Right kidney (tissue), 1 donor: ENCODE results near the gene SUSD4.

ENCODE experiments used
- DNase-seq: peaks from one replicate; pipeline ENCODE4 v3.0.0-alpha.2; 2016

SUSD4 gene

DNA sequence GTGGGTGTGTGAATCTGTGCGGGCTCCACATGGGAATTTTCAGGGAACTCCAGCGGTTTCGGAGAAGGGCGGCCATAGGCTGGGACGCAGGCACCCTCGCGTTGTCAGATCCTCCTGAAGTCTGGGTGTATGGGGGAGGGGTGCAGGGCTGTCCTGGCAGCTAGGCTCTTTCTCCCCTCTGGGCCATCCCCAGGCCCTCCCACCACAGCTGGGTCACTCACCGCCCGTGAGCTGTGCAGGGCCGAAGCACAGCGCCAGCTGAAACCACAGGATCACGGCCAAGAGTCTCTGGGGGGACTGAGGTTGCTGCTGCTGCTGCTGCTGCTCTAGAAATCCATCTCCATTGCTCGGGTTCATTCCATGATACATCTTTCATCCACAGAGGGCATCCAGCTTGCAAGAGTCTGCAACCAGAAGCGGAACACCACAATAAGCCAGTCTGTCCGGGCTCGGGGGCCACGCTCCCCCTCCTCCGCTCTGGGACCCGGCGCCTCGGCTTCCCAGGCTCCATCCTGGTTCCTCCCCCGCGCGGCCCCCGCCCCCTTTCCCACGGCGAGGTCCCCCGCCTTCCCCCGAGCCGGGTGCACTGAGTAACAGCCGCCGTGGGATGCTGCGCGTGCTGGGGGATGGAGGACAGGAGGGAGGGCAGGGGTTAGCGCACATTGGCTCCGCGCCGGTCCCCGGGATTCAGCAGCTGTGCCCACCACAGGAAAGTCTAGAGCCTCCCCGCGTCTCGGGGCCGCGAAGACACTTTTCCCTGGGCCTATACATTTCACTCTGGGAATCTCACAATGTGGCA is 720 bp downstream of the SUSD4 start:
- peak; percentile 64 for DNase-seq

DNA sequence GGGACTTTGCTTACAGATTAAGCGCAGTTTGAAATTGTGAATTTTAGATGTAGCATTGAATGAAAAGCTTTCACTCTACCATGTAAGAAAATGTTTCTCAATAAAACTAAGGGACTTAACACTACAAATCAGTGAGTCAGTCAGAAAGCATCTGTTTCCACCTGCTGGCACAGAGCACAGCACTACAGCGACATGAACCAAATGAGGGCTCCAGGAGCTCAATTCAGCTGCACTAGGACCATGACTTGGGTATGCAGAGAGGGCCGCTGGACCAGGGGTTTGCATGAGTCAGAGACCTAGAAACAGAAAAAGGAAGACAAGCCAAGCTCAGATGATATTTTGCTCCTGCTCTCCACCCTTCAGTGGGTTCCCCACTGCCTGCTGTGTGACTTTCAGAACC is 5.2 kb downstream of the SUSD4 start:
- no peak for DNase-seq

DNA sequence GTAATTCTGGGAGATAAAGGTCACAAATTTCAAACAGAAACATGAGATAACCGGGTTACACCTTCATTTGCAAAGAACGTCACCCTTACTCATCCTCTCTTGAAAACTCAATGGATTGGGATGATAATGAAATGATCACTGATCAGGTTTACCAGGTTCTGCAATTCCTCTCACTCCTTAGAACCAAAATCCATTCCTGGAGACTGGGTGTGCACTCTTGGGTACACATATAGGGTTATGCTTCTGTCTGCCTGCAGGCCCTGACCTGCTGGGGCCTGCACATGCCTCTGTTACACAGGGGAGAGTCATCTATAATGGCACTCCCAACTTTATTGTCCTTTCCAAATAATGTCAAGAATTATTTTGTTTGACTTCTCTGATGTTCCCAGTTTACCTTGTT is 8.3 kb downstream of the SUSD4 start:
- DNase-seq: no peak

DNA sequence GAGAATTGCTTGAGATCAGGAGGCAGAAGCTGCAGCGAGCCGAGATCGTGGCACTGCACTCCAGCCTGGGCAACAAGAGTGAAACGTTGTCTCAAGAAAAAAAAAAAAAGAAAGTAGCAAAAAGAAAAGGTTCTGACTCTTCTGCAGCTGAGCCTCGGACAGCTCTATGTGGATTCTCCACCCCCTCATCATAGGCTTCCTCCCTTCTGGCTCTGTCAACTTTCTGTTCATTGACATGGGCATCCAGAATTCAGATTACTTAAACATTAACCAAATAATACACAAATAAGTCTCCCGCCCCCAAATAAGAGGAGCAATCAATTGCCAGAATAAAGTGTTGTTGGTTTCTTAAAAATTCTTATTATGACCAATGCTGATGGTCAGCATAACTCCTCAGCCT is 10.0 kb downstream of the SUSD4 start:
- no peak for DNase-seq

DNA sequence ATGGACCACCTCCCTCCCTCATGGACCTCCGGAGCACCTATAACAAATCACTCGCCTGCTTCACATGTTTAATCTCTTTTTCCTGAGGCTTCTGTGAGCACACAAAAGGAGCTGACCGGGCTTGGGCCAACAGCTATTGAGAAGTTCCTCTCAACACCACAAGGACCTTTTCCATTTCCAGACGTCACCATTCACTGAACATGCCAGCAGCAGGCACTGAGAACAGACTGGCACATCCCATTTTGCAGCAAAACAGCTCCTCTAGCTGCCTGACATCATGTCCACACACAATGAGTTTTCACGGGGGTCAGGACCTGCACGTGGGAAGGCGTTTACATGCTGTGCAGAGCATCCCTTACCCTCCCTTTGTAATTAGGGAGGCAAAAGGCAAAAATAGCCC is 11.0 kb downstream of the SUSD4 start:
- no peak for DNase-seq

DNA sequence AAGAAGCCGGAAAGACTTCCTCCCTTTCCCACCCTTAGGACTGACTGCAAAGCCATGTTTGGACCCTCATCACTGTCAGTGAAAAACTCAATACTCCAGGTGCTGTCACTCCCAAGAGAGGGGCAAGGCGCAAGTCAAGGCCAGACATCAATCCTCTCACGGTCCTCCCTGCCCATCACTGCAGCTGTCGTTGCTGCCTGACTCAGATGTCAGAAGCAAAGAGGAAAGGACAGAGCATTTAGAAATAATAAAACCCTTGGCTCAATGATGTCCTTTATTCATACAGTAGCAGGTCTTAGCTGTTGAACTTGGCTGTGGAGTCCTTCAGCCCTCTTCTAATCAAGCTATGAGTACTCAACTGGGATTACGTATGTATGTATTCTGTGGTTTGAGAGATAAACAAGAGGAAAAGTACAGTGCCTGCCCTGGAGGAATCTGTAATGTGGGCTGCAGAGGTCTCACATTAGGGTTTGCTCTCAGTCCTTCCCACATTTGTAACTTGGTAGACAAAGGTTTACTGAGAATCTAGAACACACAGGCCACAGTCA is 13.5 kb downstream of the SUSD4 start:
- no peak for DNase-seq

DNA sequence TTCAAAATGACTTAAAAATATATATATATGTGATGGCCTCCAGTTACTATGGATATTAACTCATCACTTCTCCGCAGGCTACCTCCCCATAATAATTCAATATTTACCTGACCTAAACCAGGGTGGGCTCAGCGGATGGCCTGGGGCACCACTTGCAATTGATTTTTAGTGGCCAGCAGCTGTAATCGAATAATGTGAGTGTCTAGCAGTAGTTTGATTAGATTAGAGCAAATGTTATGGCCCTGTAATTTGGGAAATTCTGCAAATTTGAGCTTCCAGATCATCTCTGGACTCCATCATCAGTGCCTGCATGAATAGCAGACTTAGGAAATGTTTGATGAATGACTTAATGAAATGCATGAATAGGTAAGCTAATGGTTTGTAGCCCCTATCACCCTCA is 14.7 kb downstream of the SUSD4 start:
- no peak for DNase-seq

DNA sequence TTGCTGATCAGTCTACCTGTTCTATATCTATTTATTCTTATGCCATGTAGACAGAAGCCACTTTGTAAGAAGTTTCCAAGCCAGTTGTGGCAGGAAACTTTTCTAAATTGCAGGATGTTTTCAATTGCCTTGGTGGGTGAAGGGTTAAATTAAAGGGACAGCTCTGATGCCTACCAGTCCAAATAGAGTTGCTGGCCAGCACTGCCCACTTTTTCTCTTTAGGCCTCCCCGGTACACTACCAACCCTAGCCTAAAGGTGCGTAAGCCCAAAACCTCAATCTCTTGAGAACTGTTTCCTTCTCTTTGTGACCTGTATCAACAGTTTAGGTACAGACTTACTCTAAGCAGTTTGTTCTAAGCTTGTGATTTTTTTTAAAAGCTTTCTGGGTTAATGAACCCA is 15.5 kb downstream of the SUSD4 start:
- no peak for DNase-seq

DNA sequence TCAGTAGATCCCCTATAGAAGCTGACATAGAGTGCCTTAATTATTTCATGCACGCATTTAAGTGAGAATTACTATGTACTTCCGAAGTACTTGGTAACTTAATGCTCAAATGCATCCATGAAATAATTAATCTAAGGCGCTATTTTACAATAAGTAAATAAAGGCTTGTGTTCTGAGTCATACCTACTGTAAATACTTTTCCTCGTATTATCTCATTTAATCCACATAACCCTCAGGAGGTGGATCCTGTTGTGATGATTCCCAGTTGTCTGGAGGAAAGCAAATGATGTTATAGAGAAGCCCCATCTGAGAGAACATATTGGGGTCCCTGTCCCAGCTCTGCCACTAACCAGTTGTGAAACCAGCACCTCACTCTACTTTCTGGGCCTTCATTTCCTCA is 16.4 kb downstream of the SUSD4 start:
- no peak for DNase-seq

DNA sequence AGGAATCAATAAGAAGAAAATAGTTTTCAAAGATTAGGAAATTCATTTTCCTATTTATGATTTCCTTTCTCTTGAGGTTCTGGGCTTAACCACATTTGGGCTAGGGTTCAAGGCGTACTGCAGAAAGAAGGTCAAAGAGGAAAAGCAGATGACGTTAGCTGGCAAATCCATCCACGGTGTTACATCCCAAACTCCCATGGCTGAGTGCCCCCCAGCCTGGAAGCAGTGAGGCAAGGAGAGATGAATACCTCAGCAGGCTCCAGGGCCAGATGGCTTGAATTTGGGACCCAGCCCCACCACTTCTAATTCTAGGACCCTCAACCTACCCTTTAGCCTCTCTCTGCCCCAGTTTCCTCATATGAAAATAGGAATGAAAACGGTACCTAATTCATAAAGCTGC is 17.7 kb downstream of the SUSD4 start:
- DNase-seq: no peak

DNA sequence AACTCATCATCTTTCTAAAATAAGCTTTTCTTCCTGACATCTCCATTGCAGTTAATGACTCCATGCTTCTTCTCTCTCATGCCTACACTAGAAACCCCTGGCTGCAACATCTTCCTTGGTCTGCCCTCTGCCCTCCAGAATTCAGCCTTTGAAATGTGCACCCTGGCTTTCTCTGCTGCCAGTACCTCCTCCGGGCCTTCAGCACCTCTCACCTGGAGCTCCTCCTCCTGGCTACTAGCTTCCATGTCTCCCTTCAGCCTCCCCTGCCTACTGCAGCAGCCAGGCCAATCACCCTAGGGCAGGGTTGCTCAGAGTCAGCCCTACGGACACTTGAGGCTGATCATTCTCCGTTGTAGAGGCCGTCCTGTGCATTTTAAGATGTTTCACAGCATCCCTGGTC is 18.3 kb downstream of the SUSD4 start:
- no peak for DNase-seq

DNA sequence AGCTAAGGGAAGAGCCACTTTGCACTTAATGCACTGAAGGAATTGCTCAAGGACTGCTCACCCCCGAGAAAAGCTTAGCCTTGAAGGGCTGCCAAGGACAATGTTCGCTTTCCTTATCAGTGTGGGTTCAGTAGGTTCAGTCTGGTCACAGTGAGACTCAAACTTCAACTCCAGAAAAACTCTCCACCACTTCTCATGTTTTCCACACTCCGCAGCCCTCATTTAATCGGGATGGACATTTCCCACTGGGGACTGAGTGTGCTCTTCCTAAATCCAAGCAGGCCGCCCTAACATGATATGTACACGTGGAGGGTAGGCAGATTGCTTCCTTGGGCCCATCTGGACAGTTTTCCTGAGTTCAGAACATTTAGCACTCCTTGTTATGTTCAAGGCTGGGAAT is 19.5 kb downstream of the SUSD4 start:
- DNase-seq: no peak

DNA sequence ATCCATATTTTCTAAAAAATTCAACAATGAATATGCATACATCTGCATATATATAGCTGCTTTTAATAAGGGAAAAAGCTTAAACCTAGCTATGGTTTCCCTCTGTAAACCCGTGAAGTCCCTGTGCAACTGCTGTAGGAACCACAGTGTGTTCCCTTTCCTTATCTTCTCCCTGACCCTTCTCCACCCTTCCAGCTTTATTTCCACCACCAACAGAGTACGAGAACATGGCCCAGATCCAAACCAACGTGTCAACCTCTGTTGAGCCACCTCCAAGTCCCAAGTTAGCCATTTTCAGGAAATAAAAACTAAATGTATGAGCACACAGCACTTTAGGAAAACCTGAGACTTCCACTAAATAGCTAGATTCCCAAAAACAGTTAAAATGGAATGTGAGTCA is 20.3 kb downstream of the SUSD4 start:
- no peak for DNase-seq

DNA sequence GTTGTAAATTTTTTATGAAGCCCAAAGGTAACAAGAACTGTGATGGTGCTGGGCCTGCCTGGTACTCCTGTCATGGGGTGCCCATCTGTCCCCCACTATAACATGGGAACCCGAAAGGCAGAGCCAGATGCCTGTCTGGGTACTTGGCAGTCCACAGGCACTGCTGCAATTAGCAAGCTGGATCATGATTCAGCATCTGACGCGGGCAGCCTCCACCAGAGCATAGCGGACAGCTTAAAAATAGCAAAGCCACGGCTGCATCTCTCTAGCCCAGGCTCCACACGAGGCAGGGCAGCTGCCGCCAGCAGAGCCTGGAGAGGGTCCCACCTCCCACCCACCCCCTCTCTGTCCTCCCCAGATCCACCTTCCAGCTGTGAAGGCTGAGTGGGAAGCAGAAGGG is 22.9 kb downstream of the SUSD4 start:
- DNase-seq: no peak

DNA sequence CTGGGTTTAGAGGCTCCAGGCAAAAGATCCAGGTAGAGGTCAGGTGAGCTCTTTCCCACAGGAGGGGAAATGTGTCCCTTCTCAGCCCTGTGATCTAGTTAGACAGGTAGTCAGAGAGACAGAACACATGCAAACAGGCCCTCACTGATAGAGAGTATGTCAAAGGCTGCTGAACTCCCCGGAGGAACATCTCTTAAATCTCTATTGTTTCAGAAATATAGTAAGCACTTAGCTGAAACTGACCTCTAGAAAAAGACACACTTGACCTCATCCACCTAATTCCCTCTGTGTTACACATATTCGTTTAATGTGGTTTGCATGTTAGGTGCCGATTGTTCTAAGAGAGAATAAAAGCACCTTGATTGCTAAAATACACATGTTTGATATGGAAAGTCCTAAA is 23.3 kb downstream of the SUSD4 start:
- no peak for DNase-seq

DNA sequence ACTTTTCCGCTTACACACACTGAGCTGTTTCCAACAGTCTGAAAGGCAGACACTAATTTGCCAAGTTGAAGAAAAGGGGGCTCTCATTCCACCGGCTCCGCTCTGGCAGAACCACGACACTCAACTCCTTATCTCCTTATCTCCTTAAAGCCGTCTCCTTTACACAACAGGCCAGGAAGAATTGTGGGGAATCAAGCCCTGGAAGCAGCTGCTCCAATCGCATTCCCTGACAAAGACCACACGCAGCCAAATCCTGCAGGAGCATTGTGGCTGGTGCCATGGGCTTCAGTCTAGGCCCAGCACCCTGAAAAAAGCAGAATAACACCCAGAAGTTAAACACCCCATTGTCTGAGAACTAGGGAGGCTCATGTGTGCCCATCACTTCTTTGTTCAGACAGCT is 24.1 kb downstream of the SUSD4 start:
- DNase-seq: no peak

DNA sequence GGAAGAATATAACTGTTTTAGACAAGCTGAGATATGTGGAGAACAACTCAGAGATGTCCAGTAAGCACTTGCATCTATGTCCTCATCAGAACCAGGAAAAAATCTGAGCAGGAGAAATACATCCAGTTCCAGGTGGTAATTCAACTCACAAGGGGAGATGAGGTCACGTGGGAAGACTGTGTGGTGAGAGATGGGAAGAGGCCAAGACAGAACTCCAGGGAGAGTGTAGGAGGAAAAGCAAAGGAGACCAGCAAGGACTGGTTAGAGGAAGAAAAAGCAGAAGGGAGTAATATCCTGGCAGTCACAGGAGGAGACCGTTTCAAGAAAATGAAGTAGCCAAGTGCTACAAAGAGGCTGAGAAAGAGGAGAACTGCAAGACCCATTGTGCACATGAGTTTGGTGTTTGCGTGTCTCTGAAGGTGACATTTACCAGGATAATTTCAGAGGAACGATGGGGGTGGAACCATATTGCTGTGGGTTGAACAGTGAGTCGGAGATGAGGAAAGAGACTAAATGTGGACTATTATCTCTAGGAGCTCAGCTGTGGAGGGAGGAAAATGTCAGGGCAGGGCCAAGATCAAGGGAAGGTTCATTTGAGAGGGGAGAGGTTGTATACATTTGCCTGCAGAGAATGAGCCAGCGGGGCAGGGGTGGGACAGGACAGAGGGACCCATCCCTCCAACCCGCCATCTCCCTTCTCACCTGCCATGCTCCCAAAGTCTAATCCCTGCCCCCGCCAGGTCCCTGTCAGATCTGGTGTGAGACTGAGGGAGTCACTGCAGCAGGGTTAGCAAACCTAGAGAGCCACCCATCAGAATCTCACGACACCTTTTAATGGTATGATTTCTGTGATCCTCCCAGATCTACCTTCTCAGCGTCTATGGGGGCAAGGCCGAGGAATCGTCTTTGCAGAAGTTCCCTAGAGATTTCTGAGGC is 24.9 kb downstream of the SUSD4 start:
- DNase-seq: no peak

DNA sequence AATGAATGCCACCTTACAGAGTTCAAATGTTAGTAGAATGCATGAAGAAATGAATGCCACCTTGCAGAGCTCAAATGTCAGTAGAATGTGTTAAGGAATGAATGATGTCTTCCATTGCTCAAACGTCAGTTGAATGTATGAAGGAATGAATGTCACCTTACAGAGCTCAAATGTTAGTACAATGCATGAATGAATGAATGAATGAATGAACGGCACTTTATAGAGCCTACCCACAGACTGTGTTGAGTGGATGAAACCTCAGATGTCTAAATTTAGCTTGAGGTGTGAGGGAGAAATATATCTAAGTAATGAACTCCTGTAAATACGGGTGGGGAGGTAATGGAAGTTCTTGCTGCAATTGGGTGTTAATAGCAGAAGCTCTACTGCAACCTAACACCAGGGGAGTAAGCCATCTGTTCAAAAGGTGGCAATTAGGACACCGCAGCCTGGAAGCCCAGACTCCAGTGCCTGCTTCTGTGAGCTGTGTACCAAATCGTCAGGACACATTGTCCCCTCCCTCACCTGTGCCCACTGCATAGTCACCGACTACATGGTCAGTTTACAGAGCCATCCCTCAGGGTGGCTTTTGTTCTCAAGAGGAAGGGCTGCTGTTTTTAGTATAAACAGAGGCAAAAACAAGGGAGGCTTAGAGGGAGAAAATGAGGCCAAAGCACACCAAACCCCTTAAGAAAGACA is 26.7 kb downstream of the SUSD4 start:
- DNase-seq: no peak

DNA sequence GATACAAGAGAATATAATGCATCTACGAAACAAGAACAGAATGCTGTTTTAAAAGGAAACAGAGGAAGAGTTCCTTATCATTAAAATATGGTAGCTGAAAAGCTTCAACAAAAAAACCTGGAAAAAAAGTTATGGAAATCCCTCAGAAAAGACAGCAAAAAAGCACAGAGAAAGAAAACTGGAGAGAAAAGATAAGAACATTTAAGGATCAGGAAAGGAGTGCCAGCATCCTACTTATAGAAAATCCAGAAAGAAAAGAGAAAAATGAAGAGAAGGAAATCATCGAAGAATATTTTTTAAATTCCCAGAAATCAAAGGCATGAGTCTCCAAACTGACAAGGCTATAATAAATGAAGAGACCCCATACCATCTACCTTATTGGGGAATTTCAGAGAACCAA is 29.8 kb downstream of the SUSD4 start:
- DNase-seq: no peak

DNA sequence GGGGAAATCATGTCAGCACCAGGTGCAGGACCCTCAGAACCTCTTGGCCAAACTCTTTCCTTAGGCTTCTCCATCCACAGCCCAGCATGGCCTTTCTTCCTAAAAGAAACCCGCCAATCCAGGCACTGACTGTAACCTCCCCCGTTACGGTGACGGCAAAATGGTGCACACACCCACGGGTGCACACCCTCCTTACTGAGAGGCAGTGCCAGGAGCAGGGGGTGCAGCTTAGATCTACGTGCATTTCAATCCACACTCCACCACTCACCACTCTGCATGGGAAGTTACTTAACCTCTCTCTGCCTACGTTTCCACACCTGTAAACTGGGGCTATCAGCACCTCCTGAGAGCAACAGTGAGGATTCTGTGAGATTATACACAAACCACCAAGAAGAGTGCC is 31.0 kb downstream of the SUSD4 start:
- DNase-seq: no peak

DNA sequence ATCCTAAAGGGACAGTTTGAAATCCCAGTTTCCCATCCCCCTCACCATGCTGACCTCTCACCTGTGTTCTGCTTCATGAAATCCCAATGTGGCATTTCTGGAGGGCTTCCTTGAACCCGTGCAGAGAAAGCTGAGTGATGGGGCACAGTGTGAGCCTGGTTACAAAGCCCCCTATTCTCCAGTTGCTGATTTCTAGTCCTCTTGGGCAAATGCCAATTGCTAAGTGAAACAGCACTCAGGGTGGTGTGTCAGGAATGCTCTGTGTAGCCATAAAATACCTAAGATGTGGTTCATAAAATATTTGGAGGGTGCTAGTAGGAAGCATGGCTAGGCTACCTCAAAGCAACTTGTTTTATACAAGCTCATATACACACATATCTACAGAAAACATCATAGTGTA is 32.0 kb downstream of the SUSD4 start:
- no peak for DNase-seq

DNA sequence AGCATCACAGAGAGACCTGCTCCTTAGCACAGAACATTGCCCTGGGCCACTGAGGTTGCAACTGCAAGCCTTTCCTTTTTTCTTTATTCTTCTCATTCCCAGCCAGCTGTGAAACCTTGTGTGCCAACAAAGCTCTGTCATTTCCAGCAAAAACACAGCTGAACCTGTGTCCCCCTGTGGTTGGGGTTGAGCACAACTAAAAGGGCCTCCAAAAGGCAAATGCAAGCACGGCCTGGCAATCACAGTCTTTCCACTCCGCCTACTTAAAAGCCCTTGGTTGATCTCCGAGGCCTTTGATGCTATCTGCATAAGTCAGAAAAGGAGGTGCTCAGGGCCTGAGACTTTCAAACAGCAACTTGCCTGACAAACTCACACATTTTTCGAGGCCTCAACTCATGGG is 32.7 kb downstream of the SUSD4 start:
- DNase-seq: no peak

DNA sequence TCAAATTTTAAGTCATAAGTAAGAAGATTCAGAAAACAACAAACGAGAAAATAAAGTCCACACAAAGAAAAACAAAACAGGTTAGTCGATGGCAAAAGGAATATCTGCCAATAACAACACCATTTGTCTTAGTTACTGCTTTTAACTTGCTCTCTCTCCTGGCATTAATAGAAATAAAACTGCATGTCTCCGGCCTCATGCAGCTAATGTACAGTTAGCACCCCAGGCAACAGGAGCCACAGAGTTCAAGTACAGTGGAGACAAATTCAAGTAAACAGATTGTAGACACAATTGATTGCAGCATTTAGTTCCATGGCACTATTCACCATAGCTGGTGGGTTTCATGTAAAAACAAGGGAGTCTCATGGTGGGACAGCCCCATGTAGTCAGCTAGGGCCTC is 33.5 kb downstream of the SUSD4 start:
- no peak for DNase-seq
